ENCODE data around the gene SALL3.

GRCh38 chr18:78973357-78974083 lies 6.1 kb upstream of the SALL3 start:
- TF ChIP-seq CTCF (conservative IDR thresholded peaks at IDR 0.05; ENCODE audit: low read depth in 2 of 2) = no peak
- TF ChIP-seq POLR2AphosphoS5 (IDR thresholded peaks at IDR 0.05; ENCODE audit: low read depth) = no peak
- TF ChIP-seq REST (IDR thresholded peaks at IDR 0.05; ENCODE audit: unreplicated experiment) = no peak
- peak; percentile 2 for TF ChIP-seq EZH2 (IDR thresholded peaks at IDR 0.05; ENCODE audit: low read depth, unreplicated experiment)
- no peak for TF ChIP-seq EZH2phosphoT487 (IDR thresholded peaks at IDR 0.05; ENCODE audit: unreplicated experiment)
- TF ChIP-seq ETS1 (IDR thresholded peaks at IDR 0.05) = no peak
- no peak for TF ChIP-seq JUNB (IDR thresholded peaks at IDR 0.05; ENCODE audit: unreplicated experiment)
- no peak for TF ChIP-seq STAT1 (IDR thresholded peaks at IDR 0.05; ENCODE audit: unreplicated experiment)

Measured in GM23338 (cell line).